CD4-positive, CD25-positive, alpha-beta regulatory T cell (primary cell): ENCODE measurements around the gene UMOD. TPM values are rescaled to one million over a fixed set of nuclear protein-coding genes. Genes with fewer than 3 reads are reported as not detected.
"Not testable (repeated sequence)": the region's sequence is repeated elsewhere in the genome, so short reads cannot be mapped to it uniquely, and the experiment has no call there.

Source experiments
- ATAC-seq, 2 donors: fragments of 150-1000 bp; cut with Tn5 transposase; one replicate each; pipeline ENCODE4 v1.10.0; 2021; ENCODE audit warnings: low read depth in 2 of 2, moderate number of reproducible peaks in 2 of 2, moderate library complexity in 1 of 2
- DNase-seq, 3 donors: peaks; one replicate each; pipeline versions ENCODE4 v3.0.0 to v3.0.0-alpha.2; 2012 to 2022; ENCODE audit warnings: mixed read lengths in 1 of 3
- H3K27ac ChIP-seq: one replicate; pipeline ENCODE4 v1.7.0; 2013; ENCODE audit warnings: mild to moderate bottlenecking, low read length; ENCODE audit not compliant: insufficient read depth, poor library complexity, severe bottlenecking
- H3K27me3 ChIP-seq: one replicate; pipeline ENCODE4 v1.7.0; 2013; ENCODE audit warnings: low read length; ENCODE audit not compliant: control insufficient read depth, insufficient read depth
- H3K36me3 ChIP-seq: one replicate; pipeline ENCODE4 v1.7.0; 2013; ENCODE audit warnings: mild to moderate bottlenecking, low read length, moderate library complexity; ENCODE audit not compliant: control insufficient read depth, insufficient read depth
- H3K4me1 ChIP-seq: 2 replicates; pipeline ENCODE4 v1.7.0; 2013; ENCODE audit warnings: mild to moderate bottlenecking, low read length; ENCODE audit not compliant: insufficient read depth, control insufficient read depth, poor library complexity, severe bottlenecking
- H3K4me3 ChIP-seq: one replicate; pipeline ENCODE4 v1.7.0; 2013; ENCODE audit warnings: low read depth, mild to moderate bottlenecking, low read length, moderate library complexity
- H3K9me3 ChIP-seq, 2 experiments: 1 replicate in 1 of 2; 2 replicates in 1 of 2; pipeline ENCODE4 v1.7.0; 2013; ENCODE audit warnings: low read length in 2 of 2, mild to moderate bottlenecking in 1 of 2, moderate library complexity in 1 of 2; ENCODE audit not compliant: control insufficient read depth in 2 of 2
- H3K27ac Mint-ChIP-seq, 3 donors: one replicate each; pipeline ENCODE4 v1.8.0; 2020 to 2022; ENCODE audit warnings: mild to moderate bottlenecking in 3 of 3, mixed read lengths in 3 of 3, moderate library complexity in 2 of 3
- H3K27me3 Mint-ChIP-seq: one replicate; pipeline ENCODE4 v1.8.0; 2022; ENCODE audit warnings: mild to moderate bottlenecking, mixed read lengths
- H3K36me3 Mint-ChIP-seq: one replicate; pipeline ENCODE4 v1.8.0; 2020; ENCODE audit warnings: mixed read lengths
- H3K4me1 Mint-ChIP-seq, 4 donors: one replicate each; pipeline ENCODE4 v1.8.0; 2020 to 2022; ENCODE audit warnings: mixed read lengths in 4 of 4, mild to moderate bottlenecking in 1 of 4
- H3K4me3 Mint-ChIP-seq, 4 donors: one replicate each; pipeline ENCODE4 v1.8.0; 2020 to 2022; ENCODE audit warnings: mild to moderate bottlenecking in 4 of 4, mixed read lengths in 4 of 4, moderate library complexity in 3 of 4
- H3K9me3 Mint-ChIP-seq, 7 donors: one replicate each; pipeline ENCODE4 v1.8.0; 2020 to 2022; ENCODE audit warnings: mixed read lengths in 7 of 7, mild to moderate bottlenecking in 3 of 7, moderate library complexity in 2 of 7
- polyA plus RNA-seq, 4 donors: library from polyadenylated mRNA; unstranded; fragments of 300-500 nt; fragmentation: Illumina TruSeq; gene quantifications; one replicate each; pipeline ENCODE4 v1.2.3, GENCODE V29; 2021
- total RNA-seq: library from RNA; stranded (reverse); gene quantifications from one replicate; pipeline ENCODE4 v1.2.3, GENCODE V29; 2022

The UMOD gene
- total and polyA plus RNA-seq, 5 donors from 2014 or later: not detected

GRCh38 chr16:20312536-20313095, 39.9 kb downstream of the UMOD start:
- not testable (repeated sequence) for H3K27me3 ChIP-seq, ATAC-seq, H3K4me1 ChIP-seq, H3K4me3 ChIP-seq, H3K4me3 Mint-ChIP-seq, H3K27ac Mint-ChIP-seq, H3K27ac ChIP-seq, H3K4me1 Mint-ChIP-seq, H3K9me3 ChIP-seq, H3K36me3 Mint-ChIP-seq, H3K9me3 Mint-ChIP-seq, H3K27me3 Mint-ChIP-seq, H3K36me3 ChIP-seq, DNase-seq

DNA sequence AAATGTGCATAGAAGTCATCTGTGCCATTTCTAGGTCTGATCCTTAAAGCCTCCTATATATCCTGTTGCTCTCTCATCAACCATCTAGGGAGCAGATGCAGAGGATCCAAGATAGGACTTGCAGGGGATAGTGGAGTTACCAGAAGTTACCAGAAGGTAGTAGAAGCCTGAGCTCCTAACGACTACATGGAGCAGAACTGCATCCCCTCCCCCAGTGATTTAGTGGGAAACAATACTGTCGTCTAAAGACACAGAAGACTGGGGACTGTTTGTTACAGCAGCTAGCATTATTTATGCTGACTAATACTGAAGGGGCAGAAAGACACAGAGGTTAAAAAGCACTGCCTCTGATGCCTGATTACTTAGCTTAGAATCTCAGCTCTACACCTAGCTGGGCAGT, 41.0 kb downstream of the UMOD start:
- Histone ChIP-seq H3K27me3 (no peaks in the 10 kb centered on the region), H3K27ac (no peak overlapping the region), H3K4me1 (no peaks in the 10 kb centered on the region), H3K9me3 (no peaks in the 10 kb centered on the region), H3K36me3 (no peaks in the 10 kb centered on the region), H3K4me3 (no peak overlapping the region)
- peaks cover 0 to 5% (median 0%) of the 10 kb centered on the region in 7 donors for H3K9me3 Mint-ChIP-seq
- no peak overlapping the region for H3K4me3 Mint-ChIP-seq
- no peak overlapping the region for H3K27ac Mint-ChIP-seq
- no peak for ATAC-seq
- DNase-seq: no peak
- H3K36me3 Mint-ChIP-seq: no peaks in the 10 kb centered on the region
- H3K4me1 Mint-ChIP-seq: no peaks in the 10 kb centered on the region
- peaks cover 2% of the 10 kb centered on the region for H3K27me3 Mint-ChIP-seq

DNA sequence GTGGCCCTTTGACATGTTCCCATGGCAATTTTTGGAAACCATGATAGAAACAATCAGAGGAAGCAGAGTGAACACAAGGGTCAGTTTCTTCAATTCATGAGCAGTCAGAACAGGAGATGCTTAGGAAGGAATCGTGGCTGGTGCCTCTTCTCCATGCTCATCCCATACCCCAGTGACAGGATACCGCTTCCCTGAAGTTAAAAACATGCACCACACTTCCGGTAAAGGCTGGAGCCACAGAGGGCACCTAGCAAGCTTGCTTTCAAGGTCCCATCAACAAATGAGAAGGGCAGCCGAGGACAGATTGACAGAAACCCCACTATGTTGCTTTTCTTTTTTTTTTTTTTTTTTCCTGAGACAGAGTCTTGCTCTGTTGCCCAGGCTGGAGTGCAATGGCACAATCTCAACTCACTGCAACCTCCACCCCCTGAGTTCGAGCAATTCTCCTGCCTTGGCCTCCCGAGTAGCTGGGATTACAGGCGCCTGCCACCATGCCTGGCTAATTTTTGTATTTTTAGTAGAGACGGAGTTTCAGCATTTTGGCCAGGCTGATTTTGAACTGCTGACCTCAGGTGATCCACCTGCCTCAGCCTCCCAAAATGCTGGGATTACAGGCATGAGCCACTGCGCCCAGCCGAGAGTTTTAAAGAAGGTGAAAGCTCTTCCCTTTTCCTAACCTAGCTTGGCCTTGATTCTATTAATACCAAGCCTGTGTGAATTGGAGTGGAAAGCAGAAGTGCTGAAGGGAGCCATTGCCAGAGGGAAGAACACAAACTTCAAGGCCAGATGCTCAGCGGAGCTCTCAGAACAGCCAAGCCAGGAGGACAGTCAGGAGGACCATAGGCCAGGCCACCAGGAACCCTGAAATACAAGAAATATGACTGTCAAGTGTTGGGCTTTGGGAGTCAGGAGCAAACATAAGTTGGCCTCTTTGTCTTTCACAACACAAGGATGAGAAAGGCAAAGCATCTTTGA, 41.8 kb downstream of the UMOD start:
- ATAC-seq (no peak), DNase-seq (no peak)
- Histone ChIP-seq H3K9me3 (no peaks in the 10 kb centered on the region), H3K36me3 (no peaks in the 10 kb centered on the region), H3K4me1 (no peaks in the 10 kb centered on the region), H3K4me3 (no peak overlapping the region), H3K27ac (no peak overlapping the region), H3K27me3 (no peaks in the 10 kb centered on the region)
- Mint-ChIP-seq H3K4me3 (no peak overlapping the region), H3K36me3 (no peaks in the 10 kb centered on the region), H3K9me3 (peaks cover 0 to 5% (median 0%) of the 10 kb centered on the region in 7 donors), H3K27me3 (no peaks in the 10 kb centered on the region), H3K4me1 (no peaks in the 10 kb centered on the region), H3K27ac (no peak overlapping the region)

DNA sequence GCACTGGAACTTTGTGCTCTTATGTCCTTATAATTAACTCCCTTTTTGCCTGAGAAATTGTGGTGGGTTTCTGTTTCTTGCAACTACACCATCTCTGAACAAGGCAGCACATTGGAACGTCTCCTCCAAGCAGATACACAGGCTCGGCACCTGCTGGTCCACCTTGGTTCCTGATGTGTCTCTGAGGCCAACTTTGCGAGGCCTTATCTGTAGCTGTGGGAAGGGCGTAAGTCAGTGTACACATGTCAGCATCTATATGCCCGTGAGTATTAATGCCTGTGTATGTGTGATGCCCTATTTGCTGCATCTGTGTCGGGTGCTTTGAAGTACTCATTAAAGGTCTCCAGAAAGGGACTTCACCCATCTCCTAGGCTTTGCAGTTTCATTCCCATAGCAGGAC, 42.7 kb downstream of the UMOD start:
- H3K36me3 Mint-ChIP-seq: no peaks in the 10 kb centered on the region
- no peak overlapping the region for H3K4me3 ChIP-seq

DNA sequence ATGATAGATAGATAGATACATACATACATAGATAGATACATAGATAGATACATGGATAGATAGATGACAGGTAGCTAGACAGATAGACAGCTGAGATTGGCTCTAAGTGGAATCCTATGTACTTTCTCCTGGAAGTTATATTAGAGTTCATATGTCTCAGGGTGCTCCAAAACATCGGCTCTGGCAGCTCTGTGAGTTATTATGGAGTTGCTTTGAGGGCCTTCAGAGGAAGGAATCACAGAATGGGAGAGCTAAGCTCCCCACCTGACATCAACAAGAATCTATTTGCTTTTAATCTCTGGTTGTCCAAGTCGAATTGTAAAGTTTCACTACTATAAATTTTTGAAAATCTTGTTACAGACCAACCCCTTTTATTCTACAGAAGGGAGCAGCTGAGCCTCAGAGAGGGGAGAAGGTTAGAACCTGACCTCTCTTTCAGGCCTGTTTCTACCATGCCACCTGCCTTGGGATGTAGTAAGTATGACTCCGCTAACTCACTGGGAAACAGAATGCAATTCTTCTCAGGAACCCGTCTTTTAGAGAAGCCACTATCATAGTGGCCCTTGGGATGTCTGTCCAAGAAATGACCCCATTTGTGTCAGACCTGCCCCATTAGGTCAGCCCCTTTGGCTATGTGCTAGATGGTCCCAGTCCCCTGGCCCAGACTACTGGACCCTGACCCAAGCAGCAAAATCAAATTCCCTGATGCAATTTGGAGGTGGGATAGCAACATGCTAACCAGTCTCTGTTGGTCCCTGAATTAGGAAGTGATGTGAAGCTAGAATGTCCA, 43.5 kb downstream of the UMOD start:
- Mint-ChIP-seq H3K36me3 (no peaks in the 10 kb centered on the region), H3K27ac (no peak overlapping the region), H3K27me3 (no peaks in the 10 kb centered on the region), H3K4me1 (no peaks in the 10 kb centered on the region), H3K9me3 (peaks cover 0 to 5% (median 0%) of the 10 kb centered on the region in 7 donors), H3K4me3 (no peak overlapping the region)
- Histone ChIP-seq H3K27ac (no peak overlapping the region), H3K4me1 (no peaks in the 10 kb centered on the region), H3K36me3 (no peaks in the 10 kb centered on the region), H3K4me3 (no peak overlapping the region), H3K27me3 (no peaks in the 10 kb centered on the region), H3K9me3 (no peaks in the 10 kb centered on the region)
- ATAC-seq (no peak), DNase-seq (no peak)

More for the DNA sequence above, 42.7 kb downstream of the UMOD start:
- Histone ChIP-seq H3K9me3 (no peaks in the 10 kb centered on the region), H3K36me3 (no peaks in the 10 kb centered on the region), H3K4me1 (no peaks in the 10 kb centered on the region), H3K27ac (no peak overlapping the region), H3K27me3 (no peaks in the 10 kb centered on the region)
- Mint-ChIP-seq H3K4me1 (no peaks in the 10 kb centered on the region), H3K27ac (no peak overlapping the region), H3K9me3 (peaks cover 0 to 5% (median 0%) of the 10 kb centered on the region in 7 donors), H3K27me3 (no peaks in the 10 kb centered on the region), H3K4me3 (no peak overlapping the region)
- ATAC-seq: no peak
- no peak for DNase-seq

DNA sequence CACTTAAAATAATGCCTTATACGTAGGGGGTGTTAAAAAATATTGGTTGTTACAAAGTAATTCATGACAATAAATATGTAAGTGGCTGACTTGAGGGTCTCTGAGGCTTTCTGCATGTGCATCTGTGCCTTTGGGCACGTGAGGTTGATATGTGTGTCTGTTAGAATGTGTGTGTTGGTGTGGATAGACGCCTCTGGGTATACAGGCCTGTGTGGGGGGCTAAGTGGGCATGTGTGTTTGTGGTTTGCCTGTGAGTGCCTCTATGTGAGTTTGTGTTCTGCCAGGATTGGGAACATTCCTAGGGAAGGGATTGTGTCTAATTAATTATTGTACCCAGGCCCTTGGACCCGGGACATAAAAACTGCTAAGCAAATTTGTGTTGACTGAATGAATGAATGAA, 44.2 kb downstream of the UMOD start:
- ATAC-seq (no peak), DNase-seq (no peak)
- Mint-ChIP-seq H3K9me3 (peaks cover 0 to 3% (median 0%) of the 10 kb centered on the region in 7 donors), H3K27ac (no peak overlapping the region), H3K4me3 (no peak overlapping the region), H3K36me3 (no peaks in the 10 kb centered on the region), H3K4me1 (no peaks in the 10 kb centered on the region), H3K27me3 (no peaks in the 10 kb centered on the region)
- Histone ChIP-seq H3K9me3 (no peaks in the 10 kb centered on the region), H3K27ac (no peak overlapping the region), H3K4me1 (no peaks in the 10 kb centered on the region), H3K36me3 (no peaks in the 10 kb centered on the region), H3K27me3 (no peaks in the 10 kb centered on the region), H3K4me3 (no peak overlapping the region)

- Mint-ChIP-seq H3K27me3 (no peaks in the 10 kb centered on the region), H3K36me3 (no peaks in the 10 kb centered on the region), H3K4me1 (no peaks in the 10 kb centered on the region), H3K9me3 (peaks cover 0 to 3% (median 0%) of the 10 kb centered on the region in 7 donors), H3K27ac (no peak overlapping the region), H3K4me3 (no peak overlapping the region)
- ATAC-seq (no peak), DNase-seq (no peak)
- no peaks in the 10 kb centered on the region for H3K9me3 ChIP-seq
- H3K27me3 ChIP-seq: no peaks in the 10 kb centered on the region
- H3K4me1 ChIP-seq: no peaks in the 10 kb centered on the region
- H3K36me3 ChIP-seq: no peaks in the 10 kb centered on the region
- no peak overlapping the region for H3K27ac ChIP-seq
- H3K4me3 ChIP-seq: no peak overlapping the region
Observed at GRCh38 chr16:20307791-20308190, 44.7 kb downstream of the UMOD start.
